GM10266 (cell line): ENCODE results near the gene SIGLEC14.
"Not testable (repeated sequence)": the region's sequence is repeated elsewhere in the genome, so short reads cannot be mapped to it uniquely, and the experiment has no call there.

ENCODE experiments used
- DNase-seq: peaks from one replicate; pipeline ENCODE4 v3.0.0; 2012; ENCODE audit errors: extremely low spot score
- TF ChIP-seq, protein P1 (sequence below): IDR thresholded peaks from 2 replicates; pipeline ENCODE4 v1.5.1; 2012; ENCODE audit warnings: mild to moderate bottlenecking, low read depth; ENCODE audit not compliant: control insufficient read depth, insufficient read depth; ENCODE audit errors: missing control alignments

The SIGLEC14 gene, protein sequence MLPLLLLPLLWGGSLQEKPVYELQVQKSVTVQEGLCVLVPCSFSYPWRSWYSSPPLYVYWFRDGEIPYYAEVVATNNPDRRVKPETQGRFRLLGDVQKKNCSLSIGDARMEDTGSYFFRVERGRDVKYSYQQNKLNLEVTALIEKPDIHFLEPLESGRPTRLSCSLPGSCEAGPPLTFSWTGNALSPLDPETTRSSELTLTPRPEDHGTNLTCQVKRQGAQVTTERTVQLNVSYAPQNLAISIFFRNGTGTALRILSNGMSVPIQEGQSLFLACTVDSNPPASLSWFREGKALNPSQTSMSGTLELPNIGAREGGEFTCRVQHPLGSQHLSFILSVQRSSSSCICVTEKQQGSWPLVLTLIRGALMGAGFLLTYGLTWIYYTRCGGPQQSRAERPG

DNA sequence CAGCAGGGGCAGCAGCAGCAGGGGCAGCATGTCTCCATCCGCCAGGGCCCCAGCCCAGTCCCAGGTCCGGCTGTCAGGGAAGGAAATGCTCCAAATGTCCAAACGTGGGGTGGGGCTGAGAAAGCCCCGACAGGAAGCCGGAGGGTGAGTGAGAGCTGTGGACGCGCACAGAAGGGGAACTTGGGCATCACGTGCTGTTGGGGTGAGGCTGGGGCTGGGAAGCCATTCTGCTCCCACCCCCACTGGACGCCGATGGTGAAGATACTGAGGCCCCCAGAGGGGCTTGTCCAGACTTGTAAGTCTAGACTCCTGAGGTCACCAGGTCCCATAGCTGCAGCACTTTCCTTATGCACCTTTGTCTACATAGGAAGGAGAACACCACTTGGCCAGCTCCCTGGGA is at the start of gene SIGLEC14:
Gene SIGLEC14 (minus strand): TSS at position 96 of the 400 bp plus-strand sequence. CDS start 66 bp downstream, at position 30.
- DNase-seq, result not testable (repeated sequence)

DNA sequence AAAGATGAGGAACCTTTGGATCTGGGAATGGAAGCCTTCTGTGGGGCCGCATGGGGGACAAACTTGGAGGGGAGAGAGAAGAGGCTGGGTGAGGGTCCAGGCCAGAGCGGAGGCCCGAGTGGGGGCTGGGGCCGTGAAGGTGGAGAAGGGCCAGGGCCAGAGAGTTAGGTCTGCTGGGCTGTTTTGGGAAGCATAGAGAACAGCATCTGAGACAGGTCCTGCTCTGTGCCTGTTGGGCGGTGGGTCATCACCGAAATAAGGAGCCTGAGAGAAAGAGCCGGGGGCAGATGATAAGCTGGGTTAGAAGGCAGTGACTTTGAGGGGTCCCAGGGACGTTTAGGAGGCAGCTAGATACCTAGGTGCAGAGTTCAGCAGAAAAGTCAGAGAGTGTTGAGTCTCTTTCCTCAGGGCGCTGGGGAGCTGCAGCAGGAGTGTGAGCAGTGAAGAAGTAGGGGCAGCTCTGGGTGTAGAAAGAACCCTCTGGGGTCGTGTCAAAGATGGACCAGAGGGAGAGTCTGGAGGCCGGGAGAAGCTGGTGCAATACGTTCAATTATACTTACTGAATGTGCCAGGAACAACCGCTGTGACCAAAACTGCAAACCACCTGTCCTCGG is 49.2 kb upstream of the SIGLEC14 start:
- TF ChIP-seq, protein P1, sequence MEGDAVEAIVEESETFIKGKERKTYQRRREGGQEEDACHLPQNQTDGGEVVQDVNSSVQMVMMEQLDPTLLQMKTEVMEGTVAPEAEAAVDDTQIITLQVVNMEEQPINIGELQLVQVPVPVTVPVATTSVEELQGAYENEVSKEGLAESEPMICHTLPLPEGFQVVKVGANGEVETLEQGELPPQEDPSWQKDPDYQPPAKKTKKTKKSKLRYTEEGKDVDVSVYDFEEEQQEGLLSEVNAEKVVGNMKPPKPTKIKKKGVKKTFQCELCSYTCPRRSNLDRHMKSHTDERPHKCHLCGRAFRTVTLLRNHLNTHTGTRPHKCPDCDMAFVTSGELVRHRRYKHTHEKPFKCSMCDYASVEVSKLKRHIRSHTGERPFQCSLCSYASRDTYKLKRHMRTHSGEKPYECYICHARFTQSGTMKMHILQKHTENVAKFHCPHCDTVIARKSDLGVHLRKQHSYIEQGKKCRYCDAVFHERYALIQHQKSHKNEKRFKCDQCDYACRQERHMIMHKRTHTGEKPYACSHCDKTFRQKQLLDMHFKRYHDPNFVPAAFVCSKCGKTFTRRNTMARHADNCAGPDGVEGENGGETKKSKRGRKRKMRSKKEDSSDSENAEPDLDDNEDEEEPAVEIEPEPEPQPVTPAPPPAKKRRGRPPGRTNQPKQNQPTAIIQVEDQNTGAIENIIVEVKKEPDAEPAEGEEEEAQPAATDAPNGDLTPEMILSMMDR, result no peak
- no peak for DNase-seq

DNA sequence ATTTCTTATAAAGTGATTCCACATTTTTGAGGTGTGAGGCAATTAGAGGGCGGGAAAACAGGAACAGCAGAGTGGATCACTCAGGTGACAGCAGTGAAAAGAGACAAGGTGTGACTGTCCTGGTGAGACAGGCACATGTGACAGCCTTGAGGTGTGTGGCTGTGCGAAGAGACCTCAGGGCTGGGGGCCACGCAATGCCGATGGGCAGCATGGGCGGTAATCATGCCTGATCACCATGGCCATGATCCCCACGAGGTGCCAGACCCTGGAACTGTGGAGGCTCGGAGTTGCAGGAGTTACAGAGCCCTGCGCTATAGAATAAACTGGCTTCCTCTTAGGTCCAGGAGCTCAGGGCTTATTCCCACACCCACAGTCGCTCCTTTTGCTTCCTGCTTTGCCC is 48.5 kb upstream of the SIGLEC14 start:
- TF ChIP-seq, protein P1, result no peak
- DNase-seq, result peak; percentile 3

DNA sequence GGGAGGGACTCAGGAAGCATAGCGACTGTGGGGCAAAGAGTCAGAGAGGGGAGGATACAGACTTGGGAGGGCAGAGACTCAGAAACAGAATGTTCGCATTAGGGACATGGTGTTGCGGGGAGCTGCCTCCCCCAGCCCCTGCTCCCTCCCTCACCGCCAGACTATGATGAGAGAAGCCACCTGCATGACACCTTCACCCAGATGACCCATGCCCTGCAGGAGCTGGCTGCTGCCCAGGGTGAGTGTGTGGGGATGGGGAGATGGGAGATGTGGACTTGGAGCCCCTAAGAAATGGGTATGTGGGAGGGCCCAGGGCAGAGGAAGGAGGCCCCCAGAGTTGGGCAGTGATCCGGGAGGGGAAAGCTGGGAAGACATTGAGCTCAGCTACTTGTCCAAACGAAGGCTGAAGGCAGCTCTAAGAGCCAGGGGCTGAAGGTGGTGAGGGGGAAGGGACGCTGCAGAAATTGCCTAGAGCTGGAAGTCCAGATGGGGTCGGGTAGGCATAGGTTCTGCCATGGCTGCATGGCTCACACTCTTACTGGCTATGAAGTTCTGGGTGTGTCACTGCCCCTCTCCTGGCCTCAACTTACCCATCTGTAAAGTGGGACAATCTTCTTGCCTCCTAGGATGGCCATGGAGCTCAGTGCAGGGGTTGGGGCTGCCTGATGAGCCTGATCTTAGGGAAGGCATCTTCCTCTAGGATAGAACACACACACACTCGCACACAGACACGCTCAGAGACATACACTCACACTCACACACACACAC is 47.9 kb upstream of the SIGLEC14 start:
- DNase-seq, result no peak
- TF ChIP-seq, protein P1, result no peak

DNA sequence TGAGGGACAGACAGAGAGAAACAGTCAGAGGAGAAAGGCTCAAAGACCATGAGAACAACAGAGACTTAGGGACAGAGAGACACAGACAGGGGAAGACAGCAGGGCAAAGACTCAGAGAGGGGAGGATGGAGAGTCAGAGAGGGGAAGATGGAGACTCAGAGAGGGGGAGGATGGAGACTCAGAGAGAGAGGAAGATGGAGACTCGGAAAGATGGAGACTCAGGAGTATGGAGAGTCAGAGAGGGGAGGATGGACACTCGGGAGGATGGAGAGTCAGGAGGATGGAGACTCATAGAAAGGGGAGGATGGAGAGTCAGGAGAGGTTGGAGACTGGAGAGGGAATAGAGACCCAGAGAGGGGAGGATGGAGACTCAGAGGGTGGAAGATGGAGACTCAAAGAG is 47.2 kb upstream of the SIGLEC14 start:
- TF ChIP-seq, protein P1, result no peak
- no peak for DNase-seq

DNA sequence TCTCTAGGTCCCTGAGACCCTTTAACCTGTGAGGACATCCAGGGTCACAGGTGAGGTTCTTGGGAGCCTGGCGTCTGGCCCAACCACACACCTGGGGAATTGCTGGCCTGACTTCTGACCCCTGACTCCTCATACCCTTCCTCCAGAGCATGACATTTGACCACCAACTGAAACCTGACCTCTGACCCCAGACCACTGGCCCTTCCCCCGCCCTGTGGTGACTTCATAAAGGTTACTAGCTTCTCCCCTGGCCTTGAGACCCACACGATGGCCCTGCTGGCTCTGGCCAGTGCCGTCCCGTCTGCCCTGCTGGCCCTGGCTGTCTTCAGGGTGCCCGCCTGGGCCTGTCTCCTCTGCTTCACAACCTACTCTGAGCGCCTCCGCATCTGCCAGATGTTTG is 46.6 kb upstream of the SIGLEC14 start, which contains the start of gene SPACA6:
Gene SPACA6 (plus strand): TSS at position 71 of the 400 bp plus-strand sequence. CDS start 197 bp downstream, at position 268.
- no peak for DNase-seq
- TF ChIP-seq, protein P1, result no peak

DNA sequence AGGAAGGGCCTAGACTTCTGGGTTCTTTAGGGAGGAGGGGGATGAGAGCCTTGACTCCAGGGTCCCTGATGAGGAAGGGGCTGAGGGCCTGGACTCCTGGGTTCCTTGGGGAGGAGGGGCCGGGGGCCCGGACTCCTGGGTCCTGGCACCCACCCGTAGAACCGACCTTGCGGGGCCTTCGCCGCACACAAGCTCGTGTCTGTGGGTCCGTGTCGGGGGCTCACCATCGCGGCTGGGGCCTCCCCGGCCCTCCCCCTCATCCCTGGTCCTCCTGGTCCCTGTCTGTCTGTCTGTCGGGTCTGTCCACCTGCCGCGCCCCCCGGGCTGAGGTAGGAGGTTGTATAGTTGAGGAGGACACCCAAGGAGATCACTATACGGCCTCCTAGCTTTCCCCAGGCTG is 45.8 kb upstream of the SIGLEC14 start:
- no peak for DNase-seq
- TF ChIP-seq, protein P1, result no peak
